CD14-positive monocyte (primary cell): Measurements from ENCODE around the gene TMEM129. TPM values are rescaled to one million over a fixed set of nuclear protein-coding genes. Genes with fewer than 3 reads are reported as not detected.

Experiments
- DNase-seq, 3 donors: peaks; one replicate each; pipeline ENCODE4 v3.0.0-alpha.2; 2011 to 2022
- H2AFZ ChIP-seq: 2 replicates; pipeline ENCODE4 v1.6.0; 2012; ENCODE audit warnings: mild to moderate bottlenecking, low read depth, low read length, inconsistent platforms; ENCODE audit not compliant: insufficient read depth, poor library complexity, severe bottlenecking
- H3K27ac ChIP-seq, 2 donors: 1 replicate in 1 of 2; 2 replicates in 1 of 2; pipeline ENCODE4 v1.5.1; 2012 to 2013; ENCODE audit warnings: low read length in 2 of 2, control low read depth in 1 of 2, inconsistent platforms in 1 of 2, low read depth in 1 of 2, mild to moderate bottlenecking in 1 of 2
- H3K27me3 ChIP-seq, 2 donors: one replicate each; pipeline versions ENCODE4 v1.6.0 to v1.6.1; 2011 to 2013; ENCODE audit warnings: low read length in 2 of 2; ENCODE audit not compliant: control insufficient read depth in 2 of 2, insufficient read depth in 2 of 2
- H3K36me3 ChIP-seq, 2 donors: replicated peaks in 1 of 2; 1 replicate in 1 of 2; 2 replicates in 1 of 2; pipeline versions ENCODE4 v1.5.1 to v1.6.1; 2012 to 2013; ENCODE audit warnings: low read length in 2 of 2, control low read depth in 1 of 2, inconsistent platforms in 1 of 2, mild to moderate bottlenecking in 1 of 2; ENCODE audit not compliant: insufficient read depth in 2 of 2, control insufficient read depth in 1 of 2
- H3K4me1 ChIP-seq, 2 donors: 1 replicate in 1 of 2; 2 replicates in 1 of 2; pipeline versions ENCODE4 v1.5.1 to v1.6.1; 2012 to 2013; ENCODE audit warnings: low read length in 2 of 2, control low read depth in 1 of 2, inconsistent platforms in 1 of 2, mild to moderate bottlenecking in 1 of 2, moderate library complexity in 1 of 2; ENCODE audit not compliant: insufficient read depth in 2 of 2, control insufficient read depth in 1 of 2
- H3K4me2 ChIP-seq: replicated peaks from 2 replicates; pipeline ENCODE3; 2012; ENCODE audit warnings: low read length, moderate library complexity, mild to moderate bottlenecking; ENCODE audit not compliant: poor library complexity, severe bottlenecking; ENCODE audit errors: extremely low read depth
- H3K4me3 ChIP-seq, 3 experiments: fragments of 200-600 bp in 1 of 3; sonication (generic) in 1 of 3; replicated peaks in 1 of 3; 1 replicate in 2 of 3; 2 replicates in 1 of 3; pipeline ENCODE4 v1.5.1; 2011 to 2013; ENCODE audit warnings: low read length in 3 of 3, mild to moderate bottlenecking in 3 of 3, control low read depth in 2 of 3, low read depth in 2 of 3, inconsistent platforms in 1 of 3, moderate library complexity in 1 of 3
- H3K79me2 ChIP-seq: 2 replicates; pipeline ENCODE4 v1.6.0; 2012; ENCODE audit warnings: mild to moderate bottlenecking, control low read depth, inconsistent platforms, low read length, moderate library complexity; ENCODE audit not compliant: insufficient read depth
- H3K9ac ChIP-seq: 2 replicates; pipeline ENCODE4 v1.6.0; 2017; ENCODE audit warnings: low read length, mild to moderate bottlenecking; ENCODE audit not compliant: insufficient read depth, poor library complexity, severe bottlenecking
- H3K9me3 ChIP-seq, 2 donors: replicated peaks in 1 of 2; 1 replicate in 1 of 2; 2 replicates in 1 of 2; pipeline versions ENCODE4 v1.5.1 to v1.6.1; 2012 to 2013; ENCODE audit warnings: low read length in 2 of 2, control low read depth in 1 of 2; ENCODE audit not compliant: control insufficient read depth in 1 of 2, insufficient read depth in 1 of 2
- H4K20me1 ChIP-seq: 2 replicates; pipeline ENCODE4 v1.6.0; 2012; ENCODE audit warnings: mild to moderate bottlenecking, low read length, control low read depth, moderate library complexity; ENCODE audit not compliant: insufficient read depth
- H3K27ac Mint-ChIP-seq, 7 donors: one replicate each; pipeline ENCODE4 v1.8.0; 2020; ENCODE audit warnings: mild to moderate bottlenecking in 7 of 7, mixed read lengths in 7 of 7, moderate library complexity in 6 of 7, inconsistent platforms in 2 of 7
- H3K27me3 Mint-ChIP-seq, 3 donors: one replicate each; pipeline ENCODE4 v1.8.0; 2021 to 2022; ENCODE audit warnings: low read depth in 3 of 3, mild to moderate bottlenecking in 3 of 3, mixed read lengths in 3 of 3, moderate library complexity in 3 of 3, inconsistent platforms in 1 of 3
- H3K36me3 Mint-ChIP-seq, 2 donors: one replicate each; pipeline ENCODE4 v1.8.0; 2020; ENCODE audit warnings: mixed read lengths in 2 of 2, inconsistent platforms in 1 of 2, mild to moderate bottlenecking in 1 of 2
- H3K4me1 Mint-ChIP-seq: one replicate; pipeline ENCODE4 v1.8.0; 2020; ENCODE audit warnings: mild to moderate bottlenecking, mixed read lengths
- H3K4me3 Mint-ChIP-seq, 2 donors: one replicate each; pipeline ENCODE4 v1.8.0; 2020; ENCODE audit warnings: mild to moderate bottlenecking in 2 of 2, mixed read lengths in 2 of 2, moderate library complexity in 1 of 2
- H3K9me3 Mint-ChIP-seq, 7 donors: one replicate each; pipeline ENCODE4 v1.8.0; 2020 to 2022; ENCODE audit warnings: mixed read lengths in 7 of 7, mild to moderate bottlenecking in 6 of 7, moderate library complexity in 6 of 7, inconsistent platforms in 2 of 7
- CTCF ChIP-seq: fragments of 200-600 bp; IDR thresholded peaks from one replicate; pipeline ENCODE4 v1.8.0; 2022; ENCODE audit warnings: antibody characterized with exemption, mild to moderate bottlenecking
- WGBS: methylation state at CpG from one replicate; pipeline ENCODE4 v1.1.5; 2013; ENCODE audit warnings: missing lambda C conversion rate; ENCODE audit not compliant: insufficient coverage; 5-methylcytosine and 5-hydroxymethylcytosine counted together
- intact Hi-C, 2 donors: fragments of 100-400 bp; cut with micrococcal nuclease; formaldehyde crosslinking; loops; one replicate each; pipeline versions ENCODE4 v1.15.0 to v1.15.1; 2023
- polyA plus RNA-seq, 3 donors: library from polyadenylated mRNA; depleted of rRNA in 1 of 3; unstranded in 2 of 3; stranded (reverse) in 1 of 3; fragments of 300-500 nt in 2 of 3; fragments of >200 nt in 1 of 3; fragmentation: Illumina TruSeq in 2 of 3; gene quantifications; 1 replicate in 2 of 3; 2 replicates in 1 of 3; pipeline ENCODE4 v1.2.3, GENCODE V29; 2012 to 2021

Gene TMEM129
- polyA plus RNA-seq, 3 donors: 22.4 to 40.2 (median 24.1) TPM

GRCh38 chr4:1669270-1669669 lies 51.9 kb downstream of the TMEM129 start:
- no peaks in the 10 kb centered on the region for H3K27me3 ChIP-seq
- H3K79me2 ChIP-seq: no peaks in the 10 kb centered on the region
- no peak overlapping the region for H3K9ac ChIP-seq
- Mint-ChIP-seq H3K9me3 (no peaks in the 10 kb centered on the region), H3K4me1 (no peaks in the 10 kb centered on the region), H3K27me3 (no peaks in the 10 kb centered on the region), H3K36me3 (no peaks in the 10 kb centered on the region), H3K4me3 (no peak overlapping the region), H3K27ac (no peak overlapping the region)
- no peaks in the 10 kb centered on the region for H3K9me3 ChIP-seq
- no peak overlapping the region for H3K4me3 ChIP-seq
- no peak overlapping the region for H3K27ac ChIP-seq
- H3K4me2 ChIP-seq: no peak overlapping the region
- 97% methylated on average over 10 of the region's 12 CpGs for WGBS
- H3K36me3 ChIP-seq: no peaks in the 10 kb centered on the region
- TF ChIP-seq CTCF: no peak
- intact Hi-C loops: no loop called here
- H2AFZ ChIP-seq: no peak overlapping the region
- H4K20me1 ChIP-seq: no peaks in the 10 kb centered on the region
- DNase-seq: no peak
- H3K4me1 ChIP-seq: no peaks in the 10 kb centered on the region

GRCh38 chr4:1668488-1668840 lies 52.7 kb downstream of the TMEM129 start:
- H3K27me3 Mint-ChIP-seq: no peaks in the 10 kb centered on the region
- H2AFZ ChIP-seq: no peak overlapping the region
- H3K4me1 Mint-ChIP-seq: no peaks in the 10 kb centered on the region
- H3K27ac ChIP-seq: no peak overlapping the region
- no peaks in the 10 kb centered on the region for H3K36me3 Mint-ChIP-seq
- H3K27me3 ChIP-seq: no peaks in the 10 kb centered on the region
- no peaks in the 10 kb centered on the region for H4K20me1 ChIP-seq
- 98% methylated on average over 8 of the region's 8 CpGs for WGBS
- H3K9me3 ChIP-seq: no peaks in the 10 kb centered on the region
- no peaks in the 10 kb centered on the region for H3K79me2 ChIP-seq
- H3K9me3 Mint-ChIP-seq: no peaks in the 10 kb centered on the region
- H3K4me1 ChIP-seq: no peaks in the 10 kb centered on the region
- no peak for TF ChIP-seq CTCF
- no peak for DNase-seq
- H3K4me3 ChIP-seq: no peak overlapping the region
- H3K4me3 Mint-ChIP-seq: no peak overlapping the region
- H3K4me2 ChIP-seq: no peak overlapping the region
- H3K9ac ChIP-seq: no peak overlapping the region
- H3K36me3 ChIP-seq: no peaks in the 10 kb centered on the region
- no peak overlapping the region for H3K27ac Mint-ChIP-seq
- intact Hi-C loops: no loop called here
